Muscle layer of duodenum (tissue), 2 donors: Measurements from ENCODE around the gene BMS1.
"Not testable (repeated sequence)": the region's sequence is repeated elsewhere in the genome, so short reads cannot be mapped to it uniquely, and the experiment has no call there.

ENCODE experiments used
- H3K27ac ChIP-seq: one replicate; pipeline ENCODE4 v1.7.0; 2013; ENCODE audit warnings: mild to moderate bottlenecking, low read length
- H3K27me3 ChIP-seq: one replicate; pipeline ENCODE4 v1.7.0; 2013; ENCODE audit warnings: low read depth, mild to moderate bottlenecking, control low read depth, low read length
- H3K36me3 ChIP-seq, 2 donors: one replicate each; pipeline ENCODE4 v1.7.0; 2013; ENCODE audit warnings: low read length in 2 of 2, control low read depth in 1 of 2, mild to moderate bottlenecking in 1 of 2; ENCODE audit not compliant: insufficient read depth in 2 of 2, control insufficient read depth in 1 of 2
- H3K4me1 ChIP-seq, 2 donors: one replicate each; pipeline ENCODE4 v1.7.0; 2013; ENCODE audit warnings: low read length in 2 of 2, mild to moderate bottlenecking in 2 of 2, control low read depth in 1 of 2, moderate library complexity in 1 of 2; ENCODE audit not compliant: insufficient read depth in 2 of 2, control insufficient read depth in 1 of 2
- H3K4me3 ChIP-seq, 2 donors: one replicate each; pipeline ENCODE4 v1.7.0; 2013; ENCODE audit warnings: low read length in 2 of 2, low read depth in 1 of 2, mild to moderate bottlenecking in 1 of 2
- H3K9me3 ChIP-seq, 2 donors: one replicate each; pipeline ENCODE4 v1.7.0; 2013; ENCODE audit warnings: low read length in 2 of 2, control low read depth in 1 of 2, mild to moderate bottlenecking in 1 of 2; ENCODE audit not compliant: control insufficient read depth in 1 of 2
- donor health status: healthy.

BMS1 gene, protein sequence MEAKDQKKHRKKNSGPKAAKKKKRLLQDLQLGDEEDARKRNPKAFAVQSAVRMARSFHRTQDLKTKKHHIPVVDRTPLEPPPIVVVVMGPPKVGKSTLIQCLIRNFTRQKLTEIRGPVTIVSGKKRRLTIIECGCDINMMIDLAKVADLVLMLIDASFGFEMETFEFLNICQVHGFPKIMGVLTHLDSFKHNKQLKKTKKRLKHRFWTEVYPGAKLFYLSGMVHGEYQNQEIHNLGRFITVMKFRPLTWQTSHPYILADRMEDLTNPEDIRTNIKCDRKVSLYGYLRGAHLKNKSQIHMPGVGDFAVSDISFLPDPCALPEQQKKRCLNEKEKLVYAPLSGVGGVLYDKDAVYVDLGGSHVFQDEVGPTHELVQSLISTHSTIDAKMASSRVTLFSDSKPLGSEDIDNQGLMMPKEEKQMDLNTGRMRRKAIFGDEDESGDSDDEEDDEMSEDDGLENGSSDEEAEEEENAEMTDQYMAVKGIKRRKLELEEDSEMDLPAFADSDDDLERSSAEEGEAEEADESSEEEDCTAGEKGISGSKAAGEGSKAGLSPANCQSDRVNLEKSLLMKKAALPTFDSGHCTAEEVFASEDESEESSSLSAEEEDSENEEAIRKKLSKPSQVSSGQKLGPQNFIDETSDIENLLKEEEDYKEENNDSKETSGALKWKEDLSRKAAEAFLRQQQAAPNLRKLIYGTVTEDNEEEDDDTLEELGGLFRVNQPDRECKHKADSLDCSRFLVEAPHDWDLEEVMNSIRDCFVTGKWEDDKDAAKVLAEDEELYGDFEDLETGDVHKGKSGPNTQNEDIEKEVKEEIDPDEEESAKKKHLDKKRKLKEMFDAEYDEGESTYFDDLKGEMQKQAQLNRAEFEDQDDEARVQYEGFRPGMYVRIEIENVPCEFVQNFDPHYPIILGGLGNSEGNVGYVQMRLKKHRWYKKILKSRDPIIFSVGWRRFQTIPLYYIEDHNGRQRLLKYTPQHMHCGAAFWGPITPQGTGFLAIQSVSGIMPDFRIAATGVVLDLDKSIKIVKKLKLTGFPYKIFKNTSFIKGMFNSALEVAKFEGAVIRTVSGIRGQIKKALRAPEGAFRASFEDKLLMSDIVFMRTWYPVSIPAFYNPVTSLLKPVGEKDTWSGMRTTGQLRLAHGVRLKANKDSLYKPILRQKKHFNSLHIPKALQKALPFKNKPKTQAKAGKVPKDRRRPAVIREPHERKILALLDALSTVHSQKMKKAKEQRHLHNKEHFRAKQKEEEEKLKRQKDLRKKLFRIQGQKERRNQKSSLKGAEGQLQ

DNA sequence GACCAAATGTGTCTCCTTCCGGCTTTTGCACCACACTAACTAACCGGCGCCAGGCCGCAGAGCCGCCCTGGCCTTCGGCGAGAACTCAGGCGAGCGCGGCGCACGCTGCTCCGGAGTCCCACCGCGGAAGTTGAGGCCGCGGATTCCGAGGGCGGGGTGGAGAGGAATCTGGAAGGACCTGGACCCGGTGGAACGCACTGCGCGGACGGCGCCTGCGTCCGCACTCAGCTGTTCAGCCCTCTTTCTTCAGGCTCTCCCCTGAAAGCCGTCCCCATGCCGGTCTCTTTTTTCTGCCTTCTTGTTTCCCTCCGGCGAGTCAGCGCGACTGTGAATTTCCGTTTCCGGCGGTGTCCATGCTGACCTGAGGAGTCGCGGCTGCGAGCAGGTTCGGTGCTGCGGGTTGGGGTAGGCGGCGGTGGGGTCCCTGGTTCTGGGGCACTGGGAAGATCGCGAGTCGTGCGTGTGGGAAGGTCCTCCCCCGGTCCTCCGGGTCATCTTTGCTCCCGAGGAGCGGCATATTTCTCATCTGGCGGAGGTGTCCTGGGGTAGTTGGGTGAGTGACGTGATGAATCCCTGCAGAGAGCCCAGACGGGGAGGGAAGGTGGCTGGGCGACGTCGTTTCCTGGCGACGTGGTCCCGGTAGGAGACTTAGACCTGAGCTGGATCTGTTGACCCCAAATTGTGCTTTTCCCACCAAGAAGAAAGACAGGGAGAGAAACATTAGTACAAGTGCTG lies at the start of gene BMS1:
BMS1 (plus strand) TSS at position 350 of the 735 bp plus-strand sequence. CDS start 1,600 bp downstream, outside the sequence.
- peak within 1 kb of the TSS; percentile 91 to 98 for H3K4me3 ChIP-seq
- peaks cover 12 to 35% of the 10 kb centered on the region in 2 donors for H3K36me3 ChIP-seq
- no peaks in the 10 kb centered on the region for H3K9me3 ChIP-seq
- no peaks in the 10 kb centered on the region for H3K27me3 ChIP-seq
- peak within 1 kb of the TSS; percentile 88 for H3K27ac ChIP-seq
- peaks cover 0 to 11% of the 10 kb centered on the region in 2 donors for H3K4me1 ChIP-seq

DNA sequence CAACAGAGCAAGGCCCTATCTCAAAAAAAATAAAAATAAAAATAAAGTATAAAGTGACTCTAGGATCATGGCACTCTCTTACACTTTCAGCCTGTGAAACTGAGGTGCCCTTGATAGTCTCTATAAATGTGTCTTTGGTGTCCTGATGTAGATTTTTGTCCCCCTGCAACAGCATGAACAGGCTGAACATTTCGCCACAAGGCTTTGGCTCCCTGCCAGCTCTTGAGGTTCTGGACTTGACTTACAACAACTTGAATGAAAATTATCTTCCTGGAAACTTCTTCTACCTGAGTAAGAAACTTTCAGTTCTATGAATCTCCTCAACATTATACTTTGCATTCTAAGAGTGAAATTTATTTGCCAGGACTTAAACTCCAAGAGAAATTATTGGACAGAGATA lies 48.1 kb upstream of the BMS1 start:
- Histone ChIP-seq H3K9me3 (no peaks in the 10 kb centered on the region), H3K4me1 (no peaks in the 10 kb centered on the region), H3K36me3 (no peaks in the 10 kb centered on the region), H3K4me3 (no peak overlapping the region), H3K27ac (no peak overlapping the region), H3K27me3 (no peaks in the 10 kb centered on the region)

DNA sequence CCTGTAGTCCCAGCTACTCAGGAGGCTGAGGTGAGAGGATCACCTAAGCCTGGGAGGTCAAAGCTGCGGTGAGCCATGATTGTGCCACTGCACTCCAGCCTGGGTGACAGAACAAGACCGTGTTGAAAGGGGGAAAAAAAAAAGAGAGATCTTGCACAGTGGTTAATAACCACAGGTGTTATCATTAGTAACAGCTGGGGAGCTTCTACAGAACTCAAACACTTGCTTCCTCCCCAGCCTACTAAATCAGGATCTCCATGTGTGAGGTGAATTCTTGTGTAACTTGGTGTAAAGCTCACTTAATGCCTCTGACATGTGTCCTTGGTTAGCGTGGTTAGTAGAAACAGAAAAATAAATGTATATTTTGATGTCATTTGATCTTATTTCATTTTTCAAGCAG lies 43.9 kb upstream of the BMS1 start:
- Histone ChIP-seq H3K4me3 (no peak overlapping the region), H3K27me3 (no peaks in the 10 kb centered on the region), H3K36me3 (no peaks in the 10 kb centered on the region), H3K9me3 (peaks cover 0 to 5% of the 10 kb centered on the region in 2 donors), H3K27ac (no peak overlapping the region), H3K4me1 (no peaks in the 10 kb centered on the region)

DNA sequence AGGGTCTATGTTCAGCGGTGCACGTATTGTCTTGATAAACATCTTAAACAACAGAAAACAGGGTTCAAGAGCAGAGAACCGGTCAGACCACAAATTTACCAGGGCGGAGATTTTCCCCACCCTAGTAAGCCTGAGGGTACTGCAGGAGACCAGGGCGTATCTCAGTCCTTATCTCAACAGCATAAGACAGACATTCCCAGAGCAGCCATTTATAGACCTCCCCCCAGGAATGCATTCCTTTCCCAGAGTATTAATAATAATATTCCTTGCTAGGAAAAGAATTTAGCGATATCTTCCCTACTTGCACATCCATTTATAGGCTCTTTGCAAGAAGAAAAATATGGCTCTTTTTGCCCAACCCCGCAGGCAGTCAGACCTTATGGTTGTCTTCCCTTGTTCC lies 41.1 kb upstream of the BMS1 start:
- not testable (repeated sequence) for H3K27me3 ChIP-seq, H3K9me3 ChIP-seq, H3K27ac ChIP-seq, H3K36me3 ChIP-seq, H3K4me1 ChIP-seq, H3K4me3 ChIP-seq

DNA sequence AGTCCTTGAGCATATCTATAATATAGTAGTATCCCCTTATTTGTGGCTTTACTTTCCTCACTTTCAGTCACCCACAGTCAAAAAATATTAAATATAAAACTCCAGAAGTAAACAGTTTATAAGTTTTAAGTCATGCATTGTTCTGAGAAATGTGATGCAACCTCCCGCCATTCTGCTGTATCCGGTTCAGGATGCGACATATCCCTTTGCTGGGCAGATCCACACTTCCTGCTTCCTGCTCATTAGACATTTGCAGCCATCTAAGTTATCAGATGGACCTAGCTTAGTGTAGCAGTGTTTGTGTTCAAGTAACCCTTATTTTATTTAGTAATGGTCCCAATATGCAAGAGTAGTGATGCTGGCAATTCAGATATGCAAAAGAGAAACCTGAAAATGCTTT lies 38.9 kb upstream of the BMS1 start:
- H3K27me3 ChIP-seq: no peaks in the 10 kb centered on the region
- no peak overlapping the region for H3K27ac ChIP-seq
- peaks cover 0 to 5% of the 10 kb centered on the region in 2 donors for H3K9me3 ChIP-seq
- H3K4me1 ChIP-seq: no peaks in the 10 kb centered on the region
- no peak overlapping the region for H3K4me3 ChIP-seq
- H3K36me3 ChIP-seq: no peaks in the 10 kb centered on the region

DNA sequence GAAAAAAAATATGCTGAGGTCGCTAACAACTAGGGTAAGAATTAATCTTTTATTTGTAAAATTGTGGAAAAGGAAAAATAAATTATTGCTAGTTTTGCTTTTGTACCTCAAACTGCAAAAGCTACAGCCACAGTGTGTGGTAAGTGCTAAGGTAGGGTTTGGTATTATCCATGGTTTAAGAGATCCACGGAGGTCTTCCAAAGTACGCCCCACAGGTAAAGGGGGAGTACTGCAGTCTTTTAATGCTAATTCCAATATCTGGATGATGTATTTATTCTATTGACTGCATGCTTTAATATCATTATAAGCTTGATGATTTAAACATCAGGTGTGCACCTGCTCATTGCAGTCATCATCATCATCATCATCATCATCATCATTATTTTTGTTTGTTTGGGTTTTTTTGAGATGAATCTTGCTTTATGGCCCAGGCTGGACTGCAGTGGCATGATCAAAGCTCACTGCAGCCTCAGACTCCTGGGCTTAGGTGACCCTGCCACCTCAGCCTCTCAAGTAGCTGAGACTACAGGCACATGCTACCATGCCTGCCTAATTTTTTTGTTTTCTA lies 38.4 kb upstream of the BMS1 start:
- Histone ChIP-seq H3K4me3 (no peak overlapping the region), H3K27me3 (no peaks in the 10 kb centered on the region), H3K27ac (no peak overlapping the region)

DNA sequence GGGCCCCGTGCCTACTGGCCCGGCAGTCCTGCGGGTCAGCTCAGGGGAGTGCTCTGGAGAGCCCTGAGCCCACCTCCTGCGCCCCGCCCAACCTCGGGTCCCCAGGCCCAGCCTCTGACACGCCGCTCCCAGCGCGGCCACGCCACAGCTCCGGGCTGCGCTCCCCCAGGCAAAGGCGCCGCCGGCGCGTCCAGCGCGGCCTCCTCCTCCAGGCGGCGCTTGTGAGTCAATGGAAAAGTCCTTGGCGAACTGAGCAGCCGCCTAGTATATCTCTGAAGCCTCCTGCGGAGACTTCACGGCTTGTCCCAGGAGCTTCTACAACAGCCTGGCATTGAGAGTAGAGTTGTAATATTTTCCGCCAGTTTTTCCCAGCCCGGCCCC lies 29.5 kb upstream of the BMS1 start:
- H3K4me3 ChIP-seq: peak overlapping the region; percentile 59 to 88
- H3K36me3 ChIP-seq: no peaks in the 10 kb centered on the region
- H3K27me3 ChIP-seq: peaks cover 18% of the 10 kb centered on the region
- no peaks in the 10 kb centered on the region for H3K9me3 ChIP-seq
- peaks cover 0 to 11% of the 10 kb centered on the region in 2 donors for H3K4me1 ChIP-seq
- H3K27ac ChIP-seq: no peak overlapping the region

More for the DNA sequence above, 38.4 kb upstream of the BMS1 start:
- Histone ChIP-seq H3K9me3 (peaks cover 0 to 5% of the 10 kb centered on the region in 2 donors), H3K4me1 (no peaks in the 10 kb centered on the region), H3K36me3 (no peaks in the 10 kb centered on the region)

DNA sequence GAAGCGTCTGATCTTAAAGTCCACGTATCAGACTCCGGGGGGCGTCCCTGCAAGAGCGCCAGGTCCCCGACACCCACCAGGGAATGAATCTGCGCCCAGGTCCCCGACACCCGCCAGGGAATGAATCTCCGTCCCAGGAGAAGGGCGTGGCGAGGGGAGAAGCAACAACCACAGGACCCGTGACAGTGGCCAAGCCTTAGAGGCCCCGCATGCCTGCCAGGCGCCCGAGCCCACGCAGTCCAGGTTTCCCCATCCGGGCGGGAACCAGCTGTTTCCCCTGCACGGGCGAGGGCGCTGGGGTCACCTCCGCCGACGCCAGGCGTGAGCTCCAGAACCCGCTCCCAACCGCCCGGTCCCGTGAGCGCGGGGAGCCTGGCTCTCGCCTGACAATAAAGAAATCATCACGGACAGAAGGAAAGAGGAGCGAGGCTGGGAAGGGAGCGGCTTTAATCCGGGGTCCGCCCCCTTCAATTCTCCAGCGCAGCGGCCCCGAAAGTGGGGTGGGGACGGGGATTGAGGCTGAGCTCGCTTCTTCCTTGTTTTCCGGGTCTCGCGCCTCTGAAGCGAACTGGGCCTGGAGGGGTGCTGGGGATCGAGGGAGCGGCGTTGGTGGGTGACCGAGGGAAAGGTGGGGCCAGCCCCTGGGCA lies 29.0 kb upstream of the BMS1 start:
- Histone ChIP-seq H3K4me1 (peaks cover 0 to 11% of the 10 kb centered on the region in 2 donors), H3K27ac (no peak overlapping the region)

DNA sequence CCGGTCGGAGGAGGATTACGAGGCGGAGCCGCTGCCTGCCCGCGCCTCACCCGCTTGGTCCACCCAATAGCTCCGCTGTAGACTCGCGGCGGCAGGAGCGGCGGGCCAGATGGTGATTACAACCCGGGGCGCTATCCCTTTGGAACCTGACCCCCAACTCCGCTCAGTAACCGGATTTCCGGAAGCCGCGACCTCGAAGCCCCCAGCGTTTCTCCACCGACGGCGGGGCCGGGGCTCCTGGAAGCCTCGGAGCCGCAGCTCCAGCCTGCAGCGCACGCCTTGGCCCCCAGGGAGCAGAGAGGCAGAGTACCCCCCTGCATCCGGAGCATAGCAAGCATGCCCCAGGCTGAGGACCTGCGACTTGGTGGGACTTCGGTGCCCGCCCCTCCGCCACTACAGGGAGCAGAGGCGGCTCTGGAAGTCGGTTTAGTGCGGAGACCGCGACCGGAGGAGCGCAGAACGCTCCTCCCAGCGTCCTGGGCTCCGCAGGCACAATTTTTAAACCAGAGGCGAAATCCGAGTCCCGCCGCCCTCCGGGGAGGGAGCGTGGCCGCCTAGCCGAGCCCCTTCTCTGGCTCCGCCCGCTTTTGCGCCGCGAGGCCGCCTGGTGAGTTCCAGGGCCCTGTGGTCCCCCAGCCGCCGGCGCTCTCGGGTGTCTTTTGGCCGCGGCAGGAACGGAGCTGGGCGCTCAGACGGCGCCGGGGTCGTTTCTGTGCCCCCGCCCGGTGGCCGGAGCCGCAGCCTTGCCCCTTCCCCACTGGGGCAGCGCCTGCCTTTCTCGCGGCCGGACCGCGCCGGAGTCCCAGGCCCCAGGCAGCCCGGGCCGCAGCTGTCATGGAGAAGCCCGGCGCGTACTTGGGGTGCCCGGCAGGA lies 28.2 kb upstream of the BMS1 start:
- Histone ChIP-seq H3K27ac (no peak overlapping the region), H3K4me3 (peak overlapping the region; percentile 59 to 88), H3K36me3 (no peaks in the 10 kb centered on the region), H3K4me1 (peaks cover 0 to 11% of the 10 kb centered on the region in 2 donors), H3K9me3 (no peaks in the 10 kb centered on the region), H3K27me3 (peaks cover 18% of the 10 kb centered on the region)

More for the DNA sequence above, 29.0 kb upstream of the BMS1 start:
- peaks cover 18% of the 10 kb centered on the region for H3K27me3 ChIP-seq
- H3K4me3 ChIP-seq: peak overlapping the region; percentile 59 to 88
- no peaks in the 10 kb centered on the region for H3K9me3 ChIP-seq
- H3K36me3 ChIP-seq: no peaks in the 10 kb centered on the region
